GM21447 (cell line): ENCODE results near the gene ADRA1B.

Source experiments
- ATAC-seq: cut with Tn5 transposase; IDR thresholded peaks from one replicate; pipeline ENCODE4 v1.9.1; 2021; ENCODE audit not compliant: unreplicated experiment

The ADRA1B gene

DNA sequence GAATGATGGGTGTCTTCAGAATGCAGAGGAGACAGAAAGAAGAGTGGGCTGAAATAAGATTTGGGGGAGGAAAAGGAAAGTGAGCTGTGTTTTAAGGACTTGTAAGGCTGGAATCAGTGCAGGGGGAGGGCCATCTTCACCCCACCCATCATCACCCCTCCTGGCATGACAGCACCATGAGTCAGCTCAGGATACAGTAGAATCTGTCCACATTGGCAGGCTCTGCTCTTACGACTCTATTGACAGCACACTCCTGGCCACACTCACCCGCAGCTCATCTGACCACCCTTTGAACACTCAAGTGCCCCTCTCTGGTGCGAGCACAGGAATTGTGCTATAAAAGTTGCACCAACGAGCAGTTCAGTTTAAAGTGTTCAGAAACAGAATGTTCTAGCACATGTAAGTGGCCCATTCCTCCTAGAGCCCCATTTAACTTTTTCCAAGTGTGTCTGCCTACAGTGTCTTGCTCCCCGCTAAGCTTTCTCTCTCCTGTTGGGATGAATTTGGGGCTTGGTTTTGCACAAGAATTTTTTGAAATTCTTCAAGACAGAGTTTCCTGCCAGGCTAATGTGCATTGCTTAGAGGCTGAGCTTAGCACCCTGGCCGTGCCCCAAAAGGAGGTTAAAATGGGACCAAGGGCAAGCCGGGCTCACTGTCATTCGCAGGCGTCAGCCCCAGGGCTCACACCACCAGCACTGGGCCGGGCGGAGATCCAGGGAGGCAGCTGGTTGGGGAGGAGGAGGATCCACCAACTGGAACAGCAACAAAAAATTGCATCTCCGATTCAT lies 12.0 kb downstream of the ADRA1B start:
- no peak for ATAC-seq

GRCh38 chr5:159929176-159929575 lies 12.9 kb downstream of the ADRA1B start:
- no peak for ATAC-seq

GRCh38 chr5:159933531-159934485 lies 17.5 kb downstream of the ADRA1B start:
- no peak for ATAC-seq

DNA sequence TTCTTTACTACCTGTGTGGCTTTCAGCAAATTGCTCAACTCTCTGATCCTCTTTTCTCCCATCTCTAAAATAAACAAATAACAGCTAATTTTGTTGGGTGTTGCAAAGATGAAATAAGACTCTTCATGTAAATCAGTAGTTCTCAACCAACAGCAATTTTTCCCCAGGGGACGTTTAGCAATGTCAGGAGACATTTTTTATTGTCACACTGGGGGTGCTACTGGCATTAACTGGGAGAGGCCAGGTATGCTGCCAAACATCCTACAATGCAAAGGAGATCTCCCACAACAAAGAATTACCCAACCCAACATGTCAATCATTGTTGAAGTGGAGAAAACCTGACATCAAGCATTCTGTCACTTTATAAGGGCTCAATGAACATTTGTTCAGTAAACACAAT lies 19.7 kb downstream of the ADRA1B start:
- ATAC-seq, result no peak

- no peak for ATAC-seq
Observed at GRCh38 chr5:159936686-159937329, 20.5 kb downstream of the ADRA1B start.

GRCh38 chr5:159937580-159937979 lies 21.3 kb downstream of the ADRA1B start:
- no peak for ATAC-seq

DNA sequence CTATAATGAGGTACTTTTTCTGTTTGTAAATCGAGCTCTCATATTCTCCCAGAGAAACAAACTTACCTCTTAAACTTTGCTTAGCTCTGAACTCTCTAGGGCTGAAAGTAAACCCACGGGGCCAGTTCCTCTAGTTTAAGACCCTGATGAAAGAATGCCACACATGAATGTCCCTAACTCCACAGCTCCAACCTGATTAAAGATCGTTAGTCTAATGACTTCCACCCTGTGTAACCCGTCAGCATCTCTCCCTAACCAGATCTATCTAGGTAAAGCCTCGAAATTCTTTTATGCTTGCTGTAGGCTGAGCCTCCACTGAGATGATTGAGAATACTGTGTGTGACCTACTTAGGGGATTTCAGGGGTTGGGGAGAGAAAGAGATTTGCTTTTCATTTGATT lies 27.0 kb downstream of the ADRA1B start:
- ATAC-seq, result no peak

- no peak for ATAC-seq
Observed at GRCh38 chr5:159944056-159944600, 27.8 kb downstream of the ADRA1B start.

GRCh38 chr5:159945359-159945758 lies 29.1 kb downstream of the ADRA1B start:
- ATAC-seq, result no peak

DNA sequence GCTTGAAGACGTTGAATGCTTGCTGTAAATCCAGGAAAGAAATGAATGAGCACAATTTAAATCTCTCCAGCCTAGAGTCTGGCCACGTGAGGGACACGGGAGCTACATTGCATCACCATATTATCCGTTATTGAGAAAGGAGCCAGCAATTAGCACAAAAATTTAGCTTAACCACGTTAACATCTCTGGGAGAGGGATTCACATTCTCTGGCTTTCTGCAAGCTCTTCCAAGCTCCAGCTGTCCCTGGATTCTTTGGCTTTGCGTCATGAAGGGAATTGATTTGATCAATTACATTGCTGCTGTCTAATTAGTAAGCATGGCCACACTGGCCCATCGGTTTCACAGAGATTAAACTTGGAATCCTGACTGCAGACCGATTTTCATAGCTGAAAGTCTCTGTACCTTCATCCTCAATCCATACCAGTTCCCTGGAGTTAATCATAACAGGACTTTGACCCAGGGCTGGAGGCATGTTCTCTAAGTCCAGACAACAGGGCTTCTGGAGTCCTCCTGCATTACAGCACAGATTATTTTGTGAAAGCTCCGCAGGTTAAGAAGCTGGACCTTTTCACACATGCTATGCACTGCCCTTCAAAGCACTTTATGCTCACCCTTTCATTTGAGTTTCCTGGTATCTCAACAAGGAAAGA lies 31.6 kb downstream of the ADRA1B start:
- ATAC-seq, result no peak

- no peak for ATAC-seq
Observed at GRCh38 chr5:159951387-159951786, 35.1 kb downstream of the ADRA1B start.

DNA sequence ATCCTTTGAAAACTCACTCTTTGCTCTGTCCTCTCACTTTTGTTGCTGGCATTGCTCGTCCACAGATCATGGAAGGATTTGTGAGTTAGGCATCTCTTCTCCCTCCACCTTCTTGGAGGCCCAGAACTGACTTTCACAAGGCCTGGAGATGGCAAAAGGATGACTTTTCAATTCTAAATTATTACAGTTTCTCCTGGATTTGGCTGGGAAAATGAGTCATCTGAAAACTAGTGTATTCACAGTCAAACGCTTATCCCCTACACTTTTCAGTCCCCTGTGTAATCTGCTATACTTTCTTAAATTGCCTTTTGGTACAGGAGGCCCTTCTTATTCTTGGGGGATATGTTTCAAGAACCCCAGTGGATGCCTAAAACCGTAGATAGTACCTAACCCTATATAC lies 35.6 kb downstream of the ADRA1B start:
- no peak for ATAC-seq

DNA sequence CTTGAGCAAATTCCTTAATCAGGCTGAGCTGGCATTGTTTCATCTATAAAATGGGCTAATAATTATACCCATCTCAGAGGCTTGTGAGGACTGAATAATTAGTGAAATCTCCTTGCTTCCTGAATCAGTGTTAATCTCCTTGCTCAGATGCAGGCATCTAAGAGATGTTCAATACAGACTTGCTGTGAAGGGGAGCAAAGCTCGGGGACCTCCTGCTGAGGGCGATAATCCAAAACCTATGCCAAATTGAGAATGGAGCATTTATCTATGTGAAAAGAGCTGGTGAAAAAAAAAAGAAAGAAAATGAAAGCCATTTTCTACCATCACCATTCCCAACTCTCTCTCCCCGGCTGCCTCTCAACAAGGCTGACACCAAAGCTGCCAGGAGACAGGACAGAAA lies 37.3 kb downstream of the ADRA1B start:
- ATAC-seq, result no peak

GRCh38 chr5:159955056-159955624 lies 38.9 kb downstream of the ADRA1B start:
- ATAC-seq, result no peak

- ATAC-seq, result no peak
Observed at GRCh38 chr5:159956074-159956473, 39.8 kb downstream of the ADRA1B start.

- ATAC-seq, result no peak
Observed at GRCh38 chr5:159961176-159962160, 45.2 kb downstream of the ADRA1B start.

GRCh38 chr5:159962214-159962613 lies 45.9 kb downstream of the ADRA1B start:
- no peak for ATAC-seq

DNA sequence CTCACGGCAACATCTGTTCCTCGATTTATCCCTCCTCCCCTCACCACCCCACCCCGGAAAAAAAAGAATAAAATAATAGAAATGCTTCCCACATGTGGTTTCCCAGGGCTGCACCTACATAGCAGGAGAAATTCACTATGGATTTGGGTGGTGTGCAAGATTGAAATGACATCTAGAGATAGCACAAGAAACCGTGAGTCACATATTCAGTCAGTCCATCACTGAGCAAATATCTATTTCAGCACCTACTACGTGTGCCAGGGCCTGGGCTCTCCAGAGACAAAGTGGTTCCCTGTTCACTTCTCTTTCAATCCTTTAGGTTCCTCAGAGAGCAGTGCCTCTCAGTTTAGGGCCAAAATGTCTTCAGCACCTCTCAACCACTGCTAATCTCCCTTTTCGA lies 47.7 kb downstream of the ADRA1B start:
- ATAC-seq, result no peak
